Cardiac fibroblast (primary cell): ENCODE results near the gene PARM1.

Experiments
- DNase-seq, 2 donors: peaks; one replicate each; pipeline versions ENCODE4 v3.0.0 to v3.0.0-alpha.2; 2010; ENCODE audit warnings: low read depth in 2 of 2
- H3K4me3 ChIP-seq, 2 donors: replicated peaks in 1 of 2; 1 replicate in 1 of 2; 2 replicates in 1 of 2; pipeline ENCODE4 v1.5.1; 2011; ENCODE audit warnings: low read depth in 2 of 2, low read length in 2 of 2, mild to moderate bottlenecking in 2 of 2, moderate library complexity in 1 of 2
- CTCF ChIP-seq: IDR thresholded peaks from one replicate; pipeline ENCODE4 v1.5.1; 2011; ENCODE audit warnings: low read depth, mild to moderate bottlenecking, low read length, inconsistent platforms

The PARM1 gene

GRCh38 chr4:75004755-75005668 is 72.1 kb downstream of the PARM1 start:
- peak in 1 of 2 donors; percentile 1 for DNase-seq
- no peak overlapping the region for H3K4me3 ChIP-seq
- TF ChIP-seq CTCF = no peak

- TF ChIP-seq CTCF = no peak
- no peak overlapping the region for H3K4me3 ChIP-seq
- DNase-seq = no peak
Observed at GRCh38 chr4:75005727-75006126, 72.8 kb downstream of the PARM1 start.

- DNase-seq = no peak
- no peak for TF ChIP-seq CTCF
Observed at GRCh38 chr4:75007891-75008290, 75.0 kb downstream of the PARM1 start.

GRCh38 chr4:75009138-75009537 is 76.2 kb downstream of the PARM1 start:
- no peak for DNase-seq
- TF ChIP-seq CTCF = no peak
- no peak overlapping the region for H3K4me3 ChIP-seq

More at GRCh38 chr4:75007891-75008290, 75.0 kb downstream of the PARM1 start:
- H3K4me3 ChIP-seq = no peak overlapping the region

GRCh38 chr4:75011131-75011795 is 78.3 kb downstream of the PARM1 start:
- H3K4me3 ChIP-seq = no peak overlapping the region
- no peak for TF ChIP-seq CTCF
- no peak for DNase-seq

GRCh38 chr4:75015627-75016026 is 82.7 kb downstream of the PARM1 start:
- no peak for DNase-seq
- no peak overlapping the region for H3K4me3 ChIP-seq
- no peak for TF ChIP-seq CTCF
